Adrenal gland (tissue), 5 donors: ENCODE results near the gene UGT1A3.

ENCODE experiments used
- CTCF ChIP-seq, 6 experiments: fragments of 450-650 bp in 4 of 6; fragments of 200-600 bp in 2 of 6; sonication (generic) in 1 of 6; IDR thresholded peaks; 1 replicate in 5 of 6; 2 replicates in 1 of 6; pipeline versions ENCODE4 v1.5.1 to v1.8.0; 2016 to 2021; ENCODE audit warnings: antibody characterized with exemption in 6 of 6, mild to moderate bottlenecking in 2 of 6, moderate library complexity in 1 of 6
- POLR2A ChIP-seq, 2 donors: fragments of 450-650 bp; IDR thresholded peaks; one replicate each; pipeline ENCODE4 v1.6.1; 2017; ENCODE audit warnings: antibody characterized with exemption in 2 of 2, mild to moderate bottlenecking in 2 of 2, moderate library complexity in 1 of 2
- donor health status: DM: no; HTN: no; CAD: no.

GRCh38 chr2:233801357-233802131 lies 72.7 kb downstream of the UGT1A3 start:
- no peak for TF ChIP-seq POLR2A (IDR thresholded peaks at IDR 0.05)
- no peak for TF ChIP-seq CTCF (IDR thresholded peaks at IDR 0.05)
